GM19467 (cell line): Measurements from ENCODE around the gene SMIM11.
"Not testable (repeated sequence)": the region's sequence is repeated elsewhere in the genome, so short reads cannot be mapped to it uniquely, and the experiment has no call there.

Source experiments
- ATAC-seq: cut with Tn5 transposase; IDR thresholded peaks from one replicate; pipeline ENCODE4 v1.9.1; 2021; ENCODE audit warnings: mild to moderate bottlenecking, moderate library complexity; ENCODE audit not compliant: unreplicated experiment

SMIM11 gene

DNA sequence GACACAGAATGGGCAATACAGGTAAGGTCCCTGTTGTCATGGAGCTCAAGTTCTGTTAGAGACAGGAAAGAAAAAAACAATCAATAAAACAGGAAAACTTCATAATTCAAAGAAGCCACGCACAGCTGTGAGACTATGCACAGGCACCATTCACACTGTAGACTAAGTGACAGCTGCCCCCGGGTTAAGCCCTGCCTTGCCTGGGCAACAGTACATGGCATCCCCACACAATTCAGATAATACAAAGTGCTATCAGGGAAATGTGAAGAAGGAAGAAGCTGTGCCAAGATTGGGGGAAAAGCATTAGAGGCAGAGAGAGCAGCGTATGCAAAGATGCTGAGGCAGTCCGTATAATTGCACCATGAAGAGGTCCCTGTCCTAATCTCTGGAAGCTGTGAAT lies 20.5 kb upstream of the SMIM11 start:
- ATAC-seq, result no peak

DNA sequence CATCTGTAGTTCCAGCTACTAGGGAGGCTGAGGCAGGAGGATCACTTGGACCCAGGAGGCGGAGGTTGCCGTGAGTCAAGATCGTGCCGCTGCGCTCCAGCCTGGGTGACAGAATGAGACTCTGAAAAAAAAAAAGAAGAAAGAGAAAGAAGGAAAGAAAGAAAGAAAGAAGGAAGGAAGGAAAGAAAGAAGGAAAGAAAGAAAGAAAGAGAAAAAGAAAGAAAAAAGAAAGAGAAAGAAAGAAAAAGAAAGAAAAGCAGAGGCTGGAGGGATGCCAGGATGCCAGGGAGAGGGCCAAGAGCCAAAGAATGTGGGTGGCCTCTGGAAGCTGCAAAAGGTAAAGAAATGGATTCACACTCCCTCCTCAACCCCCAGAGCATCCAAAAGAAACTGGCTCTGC lies 19.7 kb upstream of the SMIM11 start:
- ATAC-seq, result no peak

DNA sequence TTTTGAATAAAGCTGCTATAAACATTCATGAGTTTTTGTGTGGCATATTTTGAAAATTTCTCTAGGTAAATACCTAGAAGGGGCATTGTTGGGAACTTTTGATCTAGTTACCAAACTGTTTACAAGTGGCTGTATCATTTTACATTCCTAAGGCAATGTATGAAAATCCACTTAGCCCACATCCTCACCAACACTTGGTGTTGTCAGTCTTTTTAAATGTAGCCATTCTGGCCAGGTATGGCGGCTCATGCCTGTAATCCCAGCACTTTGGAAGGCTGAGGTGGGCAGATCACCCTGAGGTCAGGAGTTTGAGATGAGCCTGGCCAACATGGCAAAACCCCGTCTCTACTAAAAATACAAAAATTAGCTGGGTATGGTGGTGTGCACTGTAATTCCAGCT lies 17.4 kb upstream of the SMIM11 start:
- no peak for ATAC-seq

DNA sequence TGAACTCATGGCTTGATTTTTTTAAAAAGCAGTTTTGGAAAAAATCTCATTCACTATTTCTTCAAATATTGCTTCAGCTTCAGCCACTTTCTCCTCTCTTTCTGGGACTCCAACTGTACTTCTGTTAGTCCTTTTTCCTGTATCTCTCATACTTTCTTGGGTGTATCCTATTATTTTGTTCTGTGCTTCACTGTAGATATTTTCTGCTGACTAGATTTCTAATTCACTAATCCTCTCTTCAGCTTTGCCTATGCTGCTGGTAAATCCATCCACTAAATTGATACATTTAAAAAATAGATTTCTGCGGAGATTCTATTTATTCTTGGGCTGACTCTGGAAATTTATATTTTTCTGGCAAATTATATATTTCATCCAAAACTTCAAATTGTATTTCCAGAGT lies 16.4 kb upstream of the SMIM11 start:
- ATAC-seq, result no peak

DNA sequence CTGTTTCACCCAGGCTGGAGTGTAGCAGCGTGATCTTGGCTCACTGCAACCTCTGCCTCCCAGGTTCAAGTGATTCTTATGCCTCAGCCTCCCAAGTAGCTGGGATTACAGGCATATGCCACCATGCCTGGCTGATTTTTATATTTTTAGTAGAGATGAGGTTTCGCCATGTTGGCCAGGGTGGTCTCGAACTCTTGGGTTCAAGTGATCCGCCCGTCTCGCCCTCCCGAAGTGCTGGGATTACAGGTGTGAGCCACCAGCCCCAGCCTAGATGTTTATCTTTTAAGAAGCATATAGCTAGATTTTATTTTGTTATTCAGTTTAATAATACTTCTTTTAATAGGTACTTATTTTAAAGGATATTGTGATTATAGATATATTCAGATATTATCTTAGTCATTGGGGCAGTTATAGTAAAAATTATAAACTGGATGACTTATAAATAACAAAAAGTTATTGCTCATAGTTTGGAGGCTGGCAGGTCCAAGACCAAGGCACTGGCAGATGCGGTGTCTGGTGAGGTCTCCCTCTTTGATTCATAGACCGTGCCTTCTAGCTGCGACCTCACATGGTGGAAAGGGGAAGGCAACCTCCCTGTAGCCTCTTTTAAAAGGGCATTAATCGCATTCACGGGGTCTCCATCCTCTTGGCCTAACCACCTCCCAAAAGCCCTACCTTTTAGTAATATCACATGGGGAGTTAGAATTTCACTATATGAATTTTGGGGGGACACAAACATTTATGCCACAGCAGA lies 14.6 kb upstream of the SMIM11 start:
- no peak for ATAC-seq

- no peak for ATAC-seq
Measured at GRCh38 chr21:34362136-34362444, 13.2 kb upstream of the SMIM11 start.

- ATAC-seq, result no peak
Measured at GRCh38 chr21:34362670-34363069, 12.6 kb upstream of the SMIM11 start.

GRCh38 chr21:34363733-34364132 lies 11.6 kb upstream of the SMIM11 start, which contains the start of gene KCNE2:
Gene KCNE2, plus strand, starts transcription at chr21:34364006. Its CDS starts 6,473 bp downstream, at chr21:34370479.
- ATAC-seq, result no peak

GRCh38 chr21:34364921-34365320 lies 10.4 kb upstream of the SMIM11 start:
- ATAC-seq, result no peak

- ATAC-seq, result no peak
Measured at GRCh38 chr21:34365809-34366208, 9.5 kb upstream of the SMIM11 start.

- ATAC-seq, result no peak
Measured at GRCh38 chr21:34367320-34367935, 7.9 kb upstream of the SMIM11 start.

- ATAC-seq, result no peak
Measured at GRCh38 chr21:34369741-34370140, 5.6 kb upstream of the SMIM11 start.

GRCh38 chr21:34372321-34372720 lies 3.0 kb upstream of the SMIM11 start:
- no peak for ATAC-seq

GRCh38 chr21:34374462-34374861 lies 845 bp upstream of the SMIM11 start:
- ATAC-seq, result not testable (repeated sequence)

DNA sequence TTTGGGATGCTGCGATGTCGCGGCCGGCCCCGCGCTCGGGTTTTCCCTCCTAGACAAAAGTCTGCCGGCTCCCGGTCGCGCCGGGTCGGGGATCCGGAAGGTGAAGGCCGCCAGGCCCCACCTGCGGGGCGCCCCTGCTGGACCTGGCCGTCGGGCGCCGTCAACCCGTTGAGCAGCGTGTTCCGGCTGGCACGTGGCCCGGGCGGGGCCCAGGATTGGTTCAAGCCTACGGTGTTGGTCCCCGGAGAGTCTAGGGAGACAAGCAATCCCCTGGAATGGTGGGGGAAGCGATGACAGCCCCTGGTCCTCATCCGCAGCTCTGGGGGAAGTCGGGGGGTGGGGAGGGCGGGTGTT lies 289 bp downstream of the SMIM11 start:
- ATAC-seq, result peak; percentile 79

- ATAC-seq, result not testable (repeated sequence)
Measured at GRCh38 chr21:34383138-34383537, 7.8 kb downstream of the SMIM11 start.

DNA sequence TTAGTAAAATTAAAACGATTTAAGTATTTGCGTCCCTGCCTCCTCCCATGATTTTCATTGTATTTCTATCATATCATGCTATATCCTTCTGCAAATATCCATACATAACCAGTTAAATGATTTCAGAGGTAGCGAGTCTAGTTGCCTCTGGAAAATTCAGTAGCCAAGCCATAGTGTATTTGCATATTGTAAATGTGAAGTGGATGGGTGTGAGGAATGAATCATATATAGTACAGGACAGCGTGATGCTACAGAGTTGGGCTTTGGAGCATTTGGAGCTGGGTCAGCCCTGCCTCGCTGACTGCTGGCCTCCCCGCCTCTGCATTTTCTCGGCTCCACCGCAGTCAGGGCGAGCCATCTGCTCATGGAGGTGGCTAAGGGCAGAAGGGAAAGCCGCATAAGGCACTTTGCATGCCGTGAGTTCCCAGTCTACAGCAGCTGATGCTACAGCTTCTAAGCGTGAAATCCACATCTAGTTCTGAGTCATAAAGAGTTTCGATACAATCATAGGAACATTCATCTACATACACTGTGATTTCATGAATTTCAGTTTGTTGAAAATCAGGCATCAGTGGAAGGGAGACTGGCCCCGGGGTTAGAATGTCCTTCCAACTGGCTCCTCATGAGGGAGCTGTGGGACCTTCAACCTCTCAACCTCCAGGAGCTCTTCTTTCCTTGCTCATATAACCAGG lies 8.6 kb downstream of the SMIM11 start:
- ATAC-seq, result peak; percentile 77

DNA sequence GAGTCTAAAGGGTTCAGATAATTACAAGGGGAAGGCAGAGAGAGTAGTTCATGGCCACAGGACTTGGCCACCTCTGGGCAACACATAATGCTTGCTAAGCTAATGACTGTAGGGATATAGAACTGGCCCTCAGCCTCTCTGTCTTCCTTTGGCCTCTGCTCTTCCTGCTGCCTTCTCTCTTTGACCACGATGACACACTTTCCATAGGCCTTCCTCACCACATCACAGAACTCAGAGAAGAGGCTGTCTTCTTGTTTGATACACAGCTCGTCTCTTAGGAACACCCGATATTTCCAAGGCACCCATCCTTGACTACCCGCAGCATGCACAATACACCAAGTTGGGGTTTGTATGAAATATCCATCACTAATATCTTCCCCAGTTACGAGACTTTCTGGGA lies 25.2 kb downstream of the SMIM11 start:
- not testable (repeated sequence) for ATAC-seq

- not testable (repeated sequence) for ATAC-seq
Measured at GRCh38 chr21:34404742-34405141, 29.4 kb downstream of the SMIM11 start.

DNA sequence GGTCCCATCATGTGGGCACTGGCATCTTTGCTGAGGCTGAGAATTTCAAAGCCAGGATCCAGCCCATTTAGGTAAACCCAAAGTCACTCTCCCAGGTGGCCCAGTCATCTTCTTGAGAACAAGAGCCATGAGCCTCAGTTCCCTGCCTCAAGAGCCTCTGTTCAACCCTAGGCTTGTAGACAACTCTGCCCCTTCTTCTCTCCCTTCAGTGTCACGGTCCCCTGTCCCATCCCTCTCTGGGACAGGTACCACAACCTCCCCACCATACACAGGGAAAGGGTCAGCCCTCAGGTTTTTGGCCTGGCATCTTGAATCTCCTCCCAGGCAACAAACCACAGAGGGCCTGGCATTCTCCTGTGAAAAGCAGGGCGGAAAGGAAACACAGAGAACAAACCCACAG lies 30.4 kb downstream of the SMIM11 start:
- not testable (repeated sequence) for ATAC-seq

DNA sequence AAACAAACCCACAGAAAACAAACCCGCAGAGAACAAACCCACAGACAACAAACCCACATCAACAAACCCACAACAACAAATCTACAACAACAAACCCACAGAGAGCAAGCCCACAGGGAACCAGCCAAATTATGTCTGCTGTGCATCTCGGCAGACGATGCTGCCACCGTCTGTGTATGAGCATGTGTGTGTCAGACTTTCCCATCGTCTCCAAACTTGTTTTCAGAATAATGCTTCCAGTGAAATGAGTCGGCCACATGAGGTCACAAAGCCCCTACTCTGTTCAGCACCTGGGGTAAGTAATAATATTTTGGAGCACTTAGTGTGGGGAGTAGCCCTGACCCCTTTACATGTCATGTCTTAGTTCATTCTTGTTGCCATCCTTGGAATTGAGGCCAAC lies 30.8 kb downstream of the SMIM11 start:
- not testable (repeated sequence) for ATAC-seq

DNA sequence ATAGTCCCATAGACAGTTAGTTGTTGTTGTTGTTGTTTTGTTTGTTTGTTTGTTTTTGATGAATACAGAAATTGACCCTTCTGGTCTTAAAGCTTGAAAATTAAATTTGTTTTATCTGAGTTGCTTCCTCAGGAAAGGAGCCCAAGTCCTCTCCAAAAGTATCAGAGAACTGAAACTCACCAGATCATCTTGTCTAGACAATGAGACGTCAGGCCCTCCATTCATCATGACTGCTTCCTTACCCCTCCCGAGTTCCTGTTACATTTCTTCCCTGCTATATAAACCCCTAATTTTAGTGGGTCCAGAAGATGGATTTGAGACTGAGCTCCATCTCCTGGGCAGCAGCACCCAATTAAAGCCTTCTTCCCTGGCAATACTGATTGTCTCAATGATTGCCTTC lies 31.4 kb downstream of the SMIM11 start:
- not testable (repeated sequence) for ATAC-seq
